NCI-H524 (cell line): ENCODE results near the gene ICOSLG.
"Not testable (repeated sequence)": the region's sequence is repeated elsewhere in the genome, so short reads cannot be mapped to it uniquely, and the experiment has no call there.

ENCODE experiments used
- DNase-seq, 2 experiments: peaks; one replicate each; lab custom pipeline; 2025; lab: John Stamatoyannopoulos, UW

ICOSLG gene

DNA sequence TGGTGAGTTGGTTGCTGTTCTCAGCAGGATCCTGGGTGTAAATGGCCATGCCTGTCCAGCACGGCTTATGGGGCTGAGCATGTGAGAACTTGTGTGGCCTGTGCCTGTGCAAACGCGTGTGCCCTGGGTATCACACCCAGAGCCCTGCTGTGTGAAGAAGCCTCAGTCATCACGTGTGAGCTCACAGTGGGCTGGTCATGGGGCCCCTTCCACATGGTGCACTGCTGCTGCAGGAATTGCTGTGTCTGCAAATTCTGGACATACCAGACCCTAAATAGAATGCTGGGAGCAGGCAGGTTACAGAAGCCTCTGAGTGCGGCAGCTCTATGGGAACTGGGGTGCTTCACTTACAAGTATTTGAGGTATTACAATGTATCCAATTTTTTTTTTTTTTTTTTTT is 17.4 kb downstream of the ICOSLG start:
- not testable (repeated sequence) for DNase-seq

DNA sequence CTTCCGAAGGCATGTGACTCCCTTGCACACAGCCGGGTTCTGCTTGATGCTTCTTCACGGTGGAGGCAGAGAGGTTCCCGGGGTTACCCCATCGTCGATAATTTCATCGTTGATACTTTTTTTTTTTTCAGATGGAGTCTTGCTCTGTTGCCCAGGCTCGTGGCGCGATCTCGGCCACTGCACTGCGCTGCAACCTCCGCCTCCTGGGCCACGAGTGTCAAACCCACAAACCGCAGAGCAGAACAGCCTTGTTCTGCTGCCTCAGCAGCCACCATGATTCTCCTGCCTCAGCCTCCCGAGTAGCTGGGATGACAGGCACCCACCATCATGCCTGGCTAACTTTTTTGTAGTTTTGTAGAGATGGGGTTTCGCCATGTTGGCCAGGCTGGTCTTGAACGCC is 20.1 kb downstream of the ICOSLG start:
- DNase-seq: not testable (repeated sequence)

DNA sequence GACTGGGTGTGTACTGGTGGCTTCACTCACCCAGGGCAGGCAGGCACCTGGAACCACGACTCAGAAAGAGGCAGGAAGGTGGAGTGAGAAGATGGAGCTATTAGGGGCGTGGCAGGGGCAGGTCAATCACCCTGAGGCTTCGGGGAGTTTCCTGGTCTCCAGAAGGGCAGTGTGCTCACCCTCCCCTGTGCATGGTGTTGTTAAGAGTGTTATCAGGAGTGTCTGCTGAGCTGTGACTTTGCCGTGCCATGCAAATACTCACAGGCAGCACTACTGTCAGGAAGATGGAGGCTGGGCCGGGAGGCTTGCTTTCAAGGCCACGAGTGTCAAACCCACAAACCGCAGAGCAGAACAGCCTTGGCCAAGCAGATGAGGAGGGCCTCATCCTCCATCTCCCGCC is 22.3 kb downstream of the ICOSLG start:
- DNase-seq: not testable (repeated sequence)

DNA sequence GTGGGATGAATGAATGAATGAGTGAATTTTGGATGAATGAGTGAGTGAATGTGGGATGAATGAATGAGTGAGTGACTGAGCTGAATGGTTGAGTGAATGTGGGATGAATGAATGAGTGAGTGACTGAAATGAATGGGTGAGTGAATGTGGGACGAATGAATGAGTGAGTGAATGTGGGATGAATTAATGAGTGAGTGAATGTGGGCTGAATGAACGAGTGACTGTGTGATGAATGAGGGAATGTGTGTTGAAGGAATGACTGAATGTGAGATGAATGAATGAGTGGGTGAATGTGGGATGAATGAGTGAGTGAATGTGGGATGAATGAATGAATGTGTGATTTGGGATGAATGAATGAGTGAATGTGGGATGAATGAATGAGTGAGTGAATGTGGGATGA is 28.8 kb downstream of the ICOSLG start:
- DNase-seq: not testable (repeated sequence)

DNA sequence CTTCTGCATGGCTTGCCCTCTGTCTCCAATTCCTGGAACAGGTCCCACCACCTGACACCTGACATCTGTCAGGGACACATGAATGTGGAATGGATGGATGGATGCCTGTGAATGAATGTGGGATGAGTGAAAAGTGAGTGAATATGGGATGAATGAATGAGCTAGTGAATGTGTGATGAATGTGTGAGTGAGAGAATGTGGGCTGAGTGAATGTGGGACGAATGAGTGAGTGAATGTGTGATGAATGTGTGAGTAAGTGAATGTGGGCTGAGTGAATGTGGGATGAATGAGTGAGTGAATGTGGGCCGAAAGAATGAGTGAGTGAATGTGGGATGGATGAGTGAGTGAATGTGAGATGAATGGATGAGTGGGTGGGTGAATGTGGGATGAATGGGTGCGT is 29.2 kb downstream of the ICOSLG start:
- not testable (repeated sequence) for DNase-seq

DNA sequence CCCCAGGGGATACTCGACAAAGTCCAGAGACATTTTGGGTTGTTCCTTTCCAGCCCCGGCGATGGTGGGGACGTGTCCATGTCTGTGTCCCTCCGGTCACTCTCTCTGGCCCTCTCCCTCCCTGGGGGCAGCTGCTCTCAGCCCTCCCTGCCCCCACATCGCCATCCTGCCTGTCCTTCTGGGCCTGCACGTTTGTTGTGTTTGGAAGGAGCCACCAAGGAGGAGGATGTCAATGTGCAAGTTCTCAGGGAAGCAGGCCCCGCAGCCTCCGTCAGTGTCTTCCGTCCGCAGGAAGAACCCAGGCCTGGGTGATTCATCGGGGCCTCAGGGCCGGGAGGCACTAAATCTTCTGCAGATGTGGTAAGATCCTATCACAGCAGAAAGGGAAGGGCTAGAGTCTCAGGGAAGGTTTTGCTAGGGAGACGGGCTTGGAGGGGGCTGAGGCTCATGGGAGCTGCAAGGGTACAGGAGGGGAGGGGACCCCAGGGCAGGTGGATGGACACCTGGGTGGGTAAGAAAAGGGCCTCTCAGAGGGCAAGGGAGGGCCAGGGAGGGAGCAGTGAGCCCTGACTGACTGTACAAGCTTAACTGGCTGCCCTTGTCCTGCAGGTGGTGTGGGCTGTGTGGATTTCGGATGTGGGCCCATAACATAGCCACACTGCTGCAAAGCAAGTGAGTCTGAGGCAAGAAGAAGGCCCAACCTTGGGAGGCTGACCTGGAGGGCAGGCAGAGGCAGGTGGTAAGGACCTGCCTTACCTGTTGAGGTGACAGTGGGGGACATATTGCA is 32.7 kb downstream of the ICOSLG start:
- not testable (repeated sequence) for DNase-seq

DNA sequence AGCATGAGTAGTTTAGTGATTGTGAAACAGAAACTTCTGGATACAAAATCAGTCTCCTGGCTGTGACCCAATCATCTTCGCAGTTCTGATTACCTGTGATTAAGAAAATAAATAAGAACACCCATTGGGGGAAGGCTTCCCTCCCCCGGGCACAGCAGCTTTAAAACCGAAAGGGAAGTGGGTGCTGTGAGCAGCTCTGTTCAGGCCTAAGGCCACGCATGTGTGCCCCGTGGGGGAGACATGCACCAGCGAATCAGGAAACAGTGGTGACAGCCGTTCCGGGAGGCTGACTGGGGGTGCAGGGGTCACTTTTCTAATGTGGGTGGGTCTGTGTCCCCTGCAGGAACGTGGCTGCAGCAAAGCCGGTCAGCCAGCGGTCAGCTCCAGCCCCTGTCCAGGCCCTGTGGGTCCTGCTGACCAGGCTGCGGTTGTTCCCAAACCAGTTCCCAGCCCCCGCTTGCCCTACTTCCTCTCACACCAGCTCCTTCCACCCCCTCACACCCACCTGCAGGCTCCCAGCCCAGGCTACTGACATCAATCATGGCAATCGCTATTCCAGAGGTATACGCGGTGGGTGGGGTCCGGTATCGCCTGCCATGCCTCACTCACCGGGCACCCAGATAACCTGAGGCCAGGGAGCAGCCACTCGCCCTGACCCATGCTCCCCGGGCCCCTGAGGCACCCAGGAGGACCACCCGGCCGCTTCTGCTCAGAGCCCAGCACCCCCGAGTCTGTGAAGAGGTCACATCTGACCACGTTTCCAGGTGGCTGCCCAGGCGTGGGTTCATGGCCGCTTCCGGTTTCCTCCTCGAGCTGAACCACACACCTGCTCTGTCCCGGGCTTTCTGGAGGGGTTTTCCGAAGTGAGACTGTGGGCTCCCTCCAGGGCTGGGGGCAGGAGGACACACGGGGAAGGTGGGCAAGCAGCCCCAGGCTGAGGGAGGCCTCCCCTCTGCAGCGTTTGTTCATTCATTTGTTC is 33.8 kb downstream of the ICOSLG start:
- DNase-seq: not testable (repeated sequence)

DNA sequence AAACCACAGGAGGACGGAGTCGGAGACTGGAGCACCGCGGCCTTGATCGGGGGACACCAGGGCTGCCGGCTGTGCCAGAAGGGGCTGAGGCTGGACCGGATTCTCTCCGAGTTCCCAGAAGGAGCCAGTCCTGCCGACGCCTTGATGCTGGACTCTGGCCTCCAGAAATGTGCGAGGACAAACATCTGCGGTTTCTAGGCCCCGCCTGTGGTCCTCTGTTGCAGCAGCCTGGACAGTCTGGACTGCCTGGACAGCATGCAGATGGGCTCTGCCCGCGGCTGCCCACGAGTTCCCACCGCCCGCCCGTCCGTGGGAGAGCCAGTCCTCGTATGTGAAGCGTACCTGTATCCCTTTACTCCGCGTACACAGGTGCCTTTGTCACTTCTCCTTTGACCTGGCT is 34.6 kb downstream of the ICOSLG start:
- DNase-seq: not testable (repeated sequence)

DNA sequence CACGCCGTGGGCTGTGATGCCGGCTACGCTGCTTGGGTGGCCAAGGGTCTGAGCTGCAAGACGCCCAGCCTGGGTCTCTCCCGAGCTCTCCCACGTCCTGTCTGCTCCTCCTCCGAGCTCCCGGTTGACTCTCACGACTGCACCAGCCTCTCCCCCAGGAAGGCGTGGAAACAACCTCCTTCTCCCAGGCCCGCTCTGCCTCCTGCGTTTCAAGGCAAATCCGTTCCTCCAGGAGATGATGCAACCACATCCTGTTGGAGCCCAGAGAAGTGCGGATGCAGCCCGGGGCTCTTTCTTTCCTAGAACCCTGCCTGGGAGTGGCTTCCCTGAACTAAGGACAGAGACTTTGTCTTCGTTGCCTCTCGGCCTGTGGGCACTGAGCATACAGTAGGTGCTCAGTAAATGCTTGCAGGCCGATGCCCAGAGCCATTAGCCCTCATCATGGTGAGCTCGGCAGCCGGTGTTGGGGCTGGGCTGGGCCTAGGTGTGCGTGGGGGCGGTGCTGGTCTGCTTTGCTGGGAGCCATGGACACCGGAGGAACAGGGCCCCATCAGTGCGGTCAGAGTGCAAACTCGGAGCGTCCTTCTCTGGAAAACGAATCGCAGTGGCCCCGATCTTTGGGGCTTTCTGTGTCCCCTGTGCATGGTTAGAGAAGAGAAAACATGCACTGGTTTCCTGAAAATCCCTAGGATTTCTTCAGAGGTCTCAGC is 38.0 kb downstream of the ICOSLG start:
- not testable (repeated sequence) for DNase-seq

DNA sequence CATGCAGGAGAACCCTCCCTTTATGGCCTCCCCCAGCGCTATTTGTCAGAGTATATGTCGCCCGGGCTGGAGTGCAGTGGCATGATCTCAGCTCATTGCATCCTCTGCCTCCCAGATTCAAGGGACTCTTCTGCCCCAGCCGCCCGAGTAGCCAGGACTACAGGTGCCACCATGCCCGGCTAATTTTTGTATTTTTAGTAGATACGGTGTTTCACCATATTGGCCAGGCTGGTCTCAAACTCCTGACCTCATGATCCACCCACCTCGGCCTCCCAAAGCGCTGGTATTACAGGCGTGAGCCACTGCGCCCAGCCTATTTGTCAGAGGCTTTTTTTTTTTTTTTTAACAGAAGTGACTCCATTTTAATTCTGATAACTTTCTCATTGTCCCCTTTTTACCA is 40.7 kb downstream of the ICOSLG start:
- DNase-seq: not testable (repeated sequence)

DNA sequence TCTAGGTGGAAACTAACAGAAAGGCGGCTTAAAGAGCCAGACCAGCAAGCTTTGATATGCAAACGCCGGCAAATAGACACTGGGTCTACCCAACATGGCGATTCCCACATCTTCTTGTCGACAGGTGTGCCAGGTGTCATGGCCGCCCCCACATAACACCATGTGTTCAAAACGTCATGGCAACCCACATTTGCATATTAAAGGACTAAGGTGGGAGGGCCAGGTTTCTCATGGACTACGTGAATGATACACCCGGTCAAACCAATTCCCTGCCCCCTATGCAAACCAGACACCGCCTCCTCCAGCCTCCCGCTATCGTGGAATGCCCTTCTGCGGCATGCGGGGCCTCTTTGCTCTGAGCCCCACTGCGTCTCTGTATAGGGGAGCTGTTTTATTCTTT is 41.3 kb downstream of the ICOSLG start:
- DNase-seq: no peak

DNA sequence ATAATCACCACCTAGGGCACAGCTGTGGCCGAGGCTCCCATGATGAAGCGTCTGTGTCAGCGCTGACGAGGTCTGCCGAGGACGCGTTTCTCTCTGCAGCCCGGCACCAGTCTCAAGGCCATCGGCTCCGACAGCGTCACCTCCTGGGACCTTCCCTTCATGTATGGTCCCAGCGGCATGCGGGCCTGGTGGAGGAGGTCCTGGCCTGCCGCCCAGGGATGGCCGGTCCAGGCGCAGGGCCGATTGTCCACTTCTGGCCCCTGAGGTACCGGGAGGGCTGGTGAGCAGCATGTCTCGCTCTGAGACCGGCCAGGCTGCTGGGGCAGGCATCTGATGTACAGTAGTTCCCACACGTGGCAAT is 43.6 kb downstream of the ICOSLG start:
- DNase-seq: not testable (repeated sequence)

DNA sequence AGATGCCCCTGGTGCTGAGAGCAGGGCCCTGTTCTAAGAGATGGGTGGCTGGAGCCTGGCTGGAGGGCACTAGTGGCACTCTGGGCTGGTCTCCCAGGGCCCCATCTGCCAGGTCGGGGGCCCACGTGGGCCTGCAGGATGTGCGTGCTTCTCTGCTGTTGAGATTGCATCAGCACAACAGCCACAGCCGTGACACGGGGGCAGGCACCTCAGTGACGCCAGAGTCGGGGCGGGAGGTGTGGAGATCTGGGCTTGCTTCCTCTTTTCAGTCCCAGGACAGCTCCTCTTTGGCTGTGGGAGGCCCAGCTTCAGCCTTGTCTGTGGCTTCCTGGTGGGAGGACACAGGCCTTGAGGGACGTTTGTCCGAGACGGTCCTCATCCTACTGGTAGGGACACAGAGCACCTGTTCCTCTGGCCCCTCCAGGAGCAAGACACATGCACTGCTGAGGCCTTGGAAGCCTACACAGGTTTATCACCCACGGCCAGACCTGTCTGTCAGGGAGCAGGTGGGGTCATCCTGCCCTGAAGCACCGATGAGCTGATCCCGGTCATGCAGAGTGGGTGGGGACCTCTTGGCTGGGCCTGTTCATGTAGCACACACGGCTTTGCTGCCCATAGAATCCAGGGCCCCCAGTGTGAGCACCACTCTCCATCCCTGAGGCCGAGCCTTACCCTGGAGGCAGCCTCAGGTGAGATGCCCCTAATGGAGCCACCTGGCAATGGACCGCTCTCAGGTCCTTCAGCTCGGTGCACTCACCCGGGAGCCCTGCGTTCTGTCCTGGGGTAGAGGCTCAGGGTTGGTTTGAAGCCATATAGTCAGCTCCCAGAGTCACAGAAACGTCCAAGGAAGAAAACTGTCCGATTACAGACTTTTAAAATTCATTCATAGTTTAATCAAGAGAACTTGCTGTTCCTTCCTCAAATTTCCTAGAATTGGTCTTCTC is 44.3 kb downstream of the ICOSLG start:
- not testable (repeated sequence) for DNase-seq

DNA sequence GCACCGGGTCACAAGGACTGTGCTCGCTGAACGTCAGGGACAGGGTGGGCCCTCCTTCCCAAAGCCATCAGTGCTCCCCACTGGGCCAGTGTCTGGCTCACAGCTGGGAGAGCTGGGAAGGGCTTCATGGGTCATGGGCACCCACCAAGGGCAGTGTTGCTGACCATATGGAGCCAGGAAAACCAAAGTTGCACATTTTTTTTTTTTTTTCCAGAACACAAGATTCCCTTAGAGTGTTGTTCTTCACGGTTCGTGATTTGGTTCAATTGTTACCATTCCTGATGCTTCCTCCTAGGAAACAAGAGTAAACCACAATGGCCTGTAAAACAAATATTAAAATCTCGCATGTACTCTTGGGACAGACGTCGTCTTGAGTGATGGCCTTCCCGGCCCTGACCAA is 45.9 kb downstream of the ICOSLG start:
- DNase-seq: not testable (repeated sequence)

DNA sequence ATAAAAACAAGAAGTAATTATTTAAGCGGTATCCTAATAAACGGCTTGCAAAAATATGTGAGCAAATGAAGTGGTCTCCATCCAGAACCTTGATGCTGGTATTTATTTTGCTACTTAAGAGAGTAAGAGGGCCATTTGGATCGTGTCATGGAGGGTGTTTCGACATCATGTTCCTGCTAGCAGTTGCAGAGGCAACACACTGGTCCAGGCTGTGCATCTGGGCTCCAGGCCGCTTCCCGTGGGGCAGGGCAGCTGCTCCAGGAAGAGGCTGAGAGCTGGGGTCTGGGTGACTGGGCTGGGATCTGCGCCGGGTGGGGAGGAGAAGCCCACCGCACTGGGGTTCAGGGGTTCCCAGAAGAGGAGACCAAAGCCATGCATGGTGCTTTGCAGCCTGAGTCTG is 46.3 kb downstream of the ICOSLG start:
- not testable (repeated sequence) for DNase-seq

DNA sequence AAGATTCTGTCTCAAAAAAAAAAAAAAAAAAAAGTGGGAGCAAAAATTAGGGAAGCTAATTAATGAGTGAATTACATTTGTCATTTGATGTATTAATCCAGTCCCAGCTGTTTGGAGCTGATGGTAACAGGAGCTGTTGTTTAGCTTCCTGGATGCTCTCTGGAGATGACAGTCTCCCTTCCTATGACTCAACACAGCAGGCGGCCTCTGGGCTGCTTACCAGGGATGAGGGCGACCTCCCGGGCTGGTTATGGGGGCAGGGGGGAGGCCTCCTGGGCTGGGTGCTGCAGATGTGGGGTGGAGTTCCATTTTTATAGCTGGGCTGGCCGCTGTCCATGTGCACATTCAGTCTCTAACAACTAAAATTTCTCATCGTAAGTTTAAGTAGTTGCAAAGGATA is 47.6 kb downstream of the ICOSLG start:
- DNase-seq: not testable (repeated sequence)

DNA sequence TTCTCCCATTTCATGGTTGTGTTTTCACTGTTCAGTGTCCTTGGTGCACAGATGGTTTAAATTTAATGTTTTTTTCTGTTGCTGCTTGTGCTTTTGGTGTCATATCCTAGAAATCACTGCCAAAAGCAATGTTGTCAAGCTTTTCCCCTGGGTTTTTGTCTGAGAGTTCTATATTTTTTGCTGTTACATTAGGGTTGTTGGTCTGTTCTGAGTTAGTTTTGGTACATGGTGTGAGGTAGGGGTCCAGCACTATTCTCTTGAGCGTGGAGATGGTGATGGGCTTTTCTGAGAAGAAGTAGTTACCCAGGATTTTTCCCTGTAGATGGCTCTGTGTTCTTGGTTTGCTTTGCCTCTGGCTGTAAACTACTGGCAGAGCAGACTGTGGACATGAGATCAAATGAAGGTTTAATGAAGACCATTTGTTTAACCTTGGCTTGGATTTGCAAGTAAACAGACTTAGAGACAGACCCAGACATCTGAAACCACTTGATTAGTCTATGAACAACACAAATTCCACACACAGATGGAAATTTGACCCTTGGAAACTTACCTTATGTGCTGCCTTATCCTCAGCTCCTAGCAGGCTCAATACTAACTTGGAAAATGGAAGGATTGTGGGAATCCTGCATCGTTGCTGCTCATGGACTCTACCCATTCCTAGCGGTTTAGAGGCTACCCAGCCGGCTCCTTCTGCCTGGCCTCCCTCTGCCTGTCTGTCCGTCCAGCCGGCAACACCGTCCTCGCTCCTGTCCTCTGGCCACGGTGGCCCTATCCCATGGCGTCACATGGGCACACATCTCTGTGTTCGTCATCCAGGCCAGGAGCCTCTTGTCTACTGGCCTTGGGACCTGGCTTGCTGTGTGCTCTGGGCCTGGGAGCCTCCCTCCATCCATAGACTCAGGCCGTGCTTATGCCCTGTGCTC is 50.1 kb downstream of the ICOSLG start:
- not testable (repeated sequence) for DNase-seq

DNA sequence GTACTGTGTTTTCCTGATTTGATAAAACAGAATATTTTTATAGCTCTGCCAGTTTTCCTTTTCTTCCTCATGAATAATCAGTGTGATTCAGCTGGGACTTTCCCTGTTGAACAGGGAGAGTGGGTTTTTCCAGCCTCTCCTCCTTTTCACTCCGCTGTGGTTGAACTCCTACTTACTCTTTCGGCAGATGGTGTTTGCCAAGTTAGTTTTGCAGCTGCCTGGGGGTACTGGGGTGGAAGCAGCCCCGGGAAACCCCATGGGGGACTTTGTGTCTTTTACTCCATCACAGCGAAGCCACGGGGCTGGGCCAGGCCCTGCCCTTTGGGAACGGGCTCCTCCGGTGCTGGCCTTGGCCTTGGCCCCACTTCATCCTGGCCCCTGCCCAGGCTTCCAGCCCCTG is 55.9 kb downstream of the ICOSLG start:
- not testable (repeated sequence) for DNase-seq

DNA sequence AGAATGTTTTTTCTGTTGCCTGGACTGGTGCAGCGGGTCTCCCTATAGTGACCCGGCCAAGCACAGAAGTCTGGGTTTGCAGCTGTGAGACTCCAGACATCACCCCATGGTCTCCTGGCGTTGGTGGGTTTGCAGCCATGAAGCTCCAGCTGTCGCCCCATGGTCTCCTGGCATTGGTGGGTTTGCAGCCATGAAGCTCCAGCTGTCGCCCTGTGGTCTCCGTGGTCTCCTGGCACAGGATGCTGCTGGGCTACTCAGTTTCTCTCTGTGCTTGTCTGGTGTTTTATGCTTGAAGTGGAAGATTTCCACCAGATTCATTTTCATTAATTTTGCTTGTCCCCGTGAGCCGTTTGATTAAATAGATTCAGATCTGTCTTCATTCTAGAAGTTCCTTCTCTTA is 58.5 kb downstream of the ICOSLG start:
- not testable (repeated sequence) for DNase-seq

DNA sequence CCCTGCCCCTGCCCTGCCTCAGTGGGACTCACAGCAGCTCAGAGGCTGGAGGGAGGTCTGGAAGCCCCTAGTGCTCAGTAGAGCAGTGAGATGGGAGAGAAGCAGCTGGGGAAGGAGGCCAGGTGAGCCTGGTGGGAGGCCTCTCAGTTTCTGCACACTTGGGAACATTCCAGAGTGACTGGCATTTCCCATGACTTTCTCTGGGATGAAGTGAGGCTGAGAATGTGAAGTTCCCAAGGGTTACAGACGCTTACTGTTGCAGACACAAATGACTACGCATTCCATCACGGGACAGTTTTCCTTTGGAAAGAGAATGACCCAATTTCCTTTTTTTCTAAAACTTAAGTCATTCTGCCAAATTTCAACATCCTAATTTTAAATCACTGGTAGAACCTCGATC is 59.2 kb downstream of the ICOSLG start:
- not testable (repeated sequence) for DNase-seq
